ENCODE measurements around the gene UBAC2.

DNA sequence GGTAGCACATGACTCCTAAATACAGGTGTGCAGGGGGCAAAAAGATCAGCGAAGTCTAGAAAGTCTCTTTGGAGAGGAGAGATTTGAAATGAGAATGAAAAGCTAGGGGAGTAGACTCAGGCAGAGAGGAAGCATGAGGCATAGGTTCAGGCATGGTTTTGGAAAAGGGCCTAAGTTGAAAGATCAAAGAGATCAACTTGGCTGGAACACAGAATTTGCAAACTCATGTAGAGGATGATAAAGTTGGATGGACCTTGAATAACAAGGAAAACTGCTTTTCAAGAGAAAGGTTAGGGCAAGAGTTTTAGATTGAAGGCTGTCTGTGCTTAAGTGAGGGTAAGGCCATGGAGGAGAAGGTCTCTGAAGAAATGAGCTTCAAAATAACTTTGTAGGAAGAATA lies 47.4 kb upstream of the UBAC2 start:
- no peak for TF ChIP-seq POLR2A (IDR thresholded peaks at IDR 0.05)
- no peak for TF ChIP-seq CTCF (IDR thresholded peaks at IDR 0.05 in 4 of 5, conservative IDR thresholded peaks at IDR 0.05 in 1 of 5)
